Keratinocyte (primary cell): ENCODE data around the gene GARRE1. TPM values are rescaled to one million over a fixed set of nuclear protein-coding genes. Genes with fewer than 3 reads are reported as not detected.

Source experiments
- DNase-seq: peaks from one replicate; pipeline ENCODE4 v3.0.0-alpha.2; 2011; ENCODE audit warnings: low read depth, missing footprints, low spot score
- FAIRE-seq: peaks from 2 replicates; lab custom pipeline; 2011; peaks lifted over from hg19 to GRCh38; lab: Jason Lieb, UNC
- H2AFZ ChIP-seq: 2 replicates; pipeline ENCODE4 v1.6.0; 2012; ENCODE audit warnings: low read length, control low read depth, inconsistent platforms; ENCODE audit not compliant: control insufficient read depth
- H3K27ac ChIP-seq: 2 replicates; pipeline ENCODE4 v1.5.1; 2011; ENCODE audit warnings: low read length; ENCODE audit not compliant: control insufficient read depth, insufficient read depth
- H3K27me3 ChIP-seq: 3 replicates; pipeline ENCODE4 v1.6.0; 2011; ENCODE audit warnings: low read length; ENCODE audit not compliant: control insufficient read depth, insufficient read depth; ENCODE audit errors: extremely low read depth
- H3K36me3 ChIP-seq, 2 experiments: 2 replicates in 1 of 2; 3 replicates in 1 of 2; pipeline ENCODE4 v1.5.1; 2011; ENCODE audit warnings: low read length in 2 of 2, mild to moderate bottlenecking in 1 of 2; ENCODE audit not compliant: control insufficient read depth in 2 of 2, insufficient read depth in 2 of 2; ENCODE audit errors: extremely low read depth in 1 of 2
- H3K4me1 ChIP-seq: 3 replicates; pipeline ENCODE4 v1.5.1; 2011; ENCODE audit warnings: low read length; ENCODE audit not compliant: control insufficient read depth, insufficient read depth; ENCODE audit errors: extremely low read depth
- H3K4me2 ChIP-seq: 3 replicates; pipeline ENCODE4 v1.6.0; 2011; ENCODE audit warnings: low read depth, low read length; ENCODE audit not compliant: control insufficient read depth, insufficient read depth; ENCODE audit errors: extremely low read depth
- H3K4me3 ChIP-seq, 3 experiments: fragments of 200-600 bp in 1 of 3; sonication (generic) in 1 of 3; 2 replicates in 2 of 3; 3 replicates in 1 of 3; pipeline ENCODE4 v1.5.1; 2011 to 2016; ENCODE audit warnings: low read length in 3 of 3, mild to moderate bottlenecking in 3 of 3, control low read depth in 2 of 3, inconsistent platforms in 1 of 3, low read depth in 1 of 3, mixed read lengths in 1 of 3, mixed run types in 1 of 3, moderate library complexity in 1 of 3; ENCODE audit not compliant: control insufficient read depth in 2 of 3, insufficient read depth in 2 of 3; ENCODE audit errors: extremely low read depth in 1 of 3
- H3K79me2 ChIP-seq: 2 replicates; pipeline ENCODE4 v1.6.0; 2012; ENCODE audit warnings: low read length; ENCODE audit not compliant: control insufficient read depth, insufficient read depth
- H3K9ac ChIP-seq: 3 replicates; pipeline ENCODE4 v1.6.0; 2011; ENCODE audit warnings: low read length; ENCODE audit not compliant: control insufficient read depth, insufficient read depth; ENCODE audit errors: extremely low read depth
- H3K9me1 ChIP-seq: 3 replicates; pipeline ENCODE4 v1.6.0; 2011; ENCODE audit warnings: low read length; ENCODE audit not compliant: control insufficient read depth, insufficient read depth; ENCODE audit errors: extremely low read depth
- H3K9me3 ChIP-seq: 2 replicates; pipeline ENCODE4 v1.5.1; 2012; ENCODE audit warnings: low read depth, low read length; ENCODE audit not compliant: control insufficient read depth
- H4K20me1 ChIP-seq: 3 replicates; pipeline ENCODE4 v1.6.0; 2011; ENCODE audit warnings: low read length; ENCODE audit not compliant: control insufficient read depth, insufficient read depth; ENCODE audit errors: extremely low read depth
- CTCF ChIP-seq, 3 experiments: IDR thresholded peaks in 1 of 3; conservative IDR thresholded peaks in 1 of 3; optimal IDR thresholded peaks in 1 of 3; 2 replicates in 2 of 3; 3 replicates in 1 of 3; pipeline versions ENCODE3 to v1.5.1; 2011; ENCODE audit warnings: low read length in 3 of 3, mild to moderate bottlenecking in 3 of 3, moderate library complexity in 2 of 3, control low read depth in 1 of 3, inconsistent platforms in 1 of 3; ENCODE audit not compliant: insufficient read depth in 2 of 3; ENCODE audit errors: extremely low read depth in 1 of 3
- EZH2 ChIP-seq: IDR thresholded peaks from one replicate; pipeline ENCODE4 v1.6.1; 2012; ENCODE audit warnings: inconsistent platforms, mild to moderate bottlenecking, low read length, moderate library complexity
- dilution Hi-C: fragments of 300-500 bp; cut with MboI; formaldehyde crosslinking; loops from one replicate; pipeline ENCODE4 v1.7.0; 2020; ENCODE audit warnings: low sequenced_read_pairs; ENCODE audit not compliant: extremely low pct_ligation_motif_present
- polyA plus RNA-seq, 5 experiments: library from polyadenylated mRNA; depleted of rRNA in 3 of 5; stranded (reverse) in 3 of 5; stranded (forward) in 1 of 5; unstranded in 1 of 5; fragments of >200 nt; gene quantifications; 1 replicate in 1 of 5; 2 replicates in 3 of 5; 3 replicates in 1 of 5; pipeline versions ENCODE4 v1.2.1 to v1.2.3, GENCODE V29; 2011 to 2012; ENCODE audit warnings: missing spikeins in 2 of 5, low read depth in 1 of 5, low replicate concordance in 1 of 5

The GARRE1 gene
- polyA plus RNA-seq, 1 donor (not counting 4 experiments of a cell fraction or from before 2014, with no cell fraction given): 5.7 TPM

GRCh38 chr19:34259367-34260095 lies 5.2 kb downstream of the GARRE1 start:
- no peak for TF ChIP-seq EZH2
- no peak for TF ChIP-seq CTCF (optimal IDR thresholded peaks at IDR 0.05 in 1 of 3, IDR thresholded peaks at IDR 0.05 in 1 of 3, conservative IDR thresholded peaks at IDR 0.05 in 1 of 3; ENCODE audit: extremely low read depth in 1 of 3, insufficient read depth in 2 of 3, low read length in 3 of 3)
- Histone ChIP-seq H3K27ac (no peak overlapping the region), H3K4me1 (peaks cover 11% of the 10 kb centered on the region), H3K9me3 (no peaks in the 10 kb centered on the region), H3K36me3 (no peaks in the 10 kb centered on the region), H3K9ac (no peak overlapping the region), H3K79me2 (peaks cover 28% of the 10 kb centered on the region), H3K4me2 (no peak overlapping the region), H3K27me3 (no peaks in the 10 kb centered on the region), H4K20me1 (peaks cover 2% of the 10 kb centered on the region), H3K9me1 (no peaks in the 10 kb centered on the region), H3K4me3 (no peak overlapping the region), H2AFZ (no peak overlapping the region)
- DNase-seq (no peak), FAIRE-seq (peak; percentile 20)
- dilution Hi-C loops: no loop called here

- Histone ChIP-seq H3K9me1 (peaks cover 3% of the 10 kb centered on the region), H2AFZ (no peak overlapping the region), H3K79me2 (peaks cover 23% of the 10 kb centered on the region), H3K4me1 (peaks cover 20% of the 10 kb centered on the region), H3K9me3 (no peaks in the 10 kb centered on the region), H3K4me3 (no peak overlapping the region), H3K36me3 (peaks cover 0 to 3% of the 10 kb centered on the region in 2 experiments), H3K27ac (no peak overlapping the region), H3K9ac (no peak overlapping the region), H3K4me2 (no peak overlapping the region), H3K27me3 (no peaks in the 10 kb centered on the region), H4K20me1 (peaks cover 2% of the 10 kb centered on the region)
- DNase-seq (no peak), FAIRE-seq (no peak)
- TF ChIP-seq CTCF (optimal IDR thresholded peaks at IDR 0.05 in 1 of 3, IDR thresholded peaks at IDR 0.05 in 1 of 3, conservative IDR thresholded peaks at IDR 0.05 in 1 of 3; ENCODE audit: extremely low read depth in 1 of 3, insufficient read depth in 2 of 3, low read length in 3 of 3): no peak
- no peak for TF ChIP-seq EZH2
- dilution Hi-C loops: no loop called here
Measured at GRCh38 chr19:34260771-34261173, 6.4 kb downstream of the GARRE1 start.
